Activated CD8-positive, alpha-beta T cell treated with anti-CD3 and anti-CD28 coated beads, Interleukin-2, amount 10 ng/mL, durations not matched to agents 7 days and 5 days (primary cell): ENCODE measurements around the gene DYNC1LI1. TPM values are rescaled to one million over a fixed set of nuclear protein-coding genes. Genes with fewer than 3 reads are reported as not detected.

Experiments
- ATAC-seq: fragments of 150-1000 bp; cut with Tn5 transposase; one replicate; pipeline ENCODE4 v1.10.0; 2021; ENCODE audit warnings: moderate library complexity
- CTCF ChIA-PET: fragments of 350-600 bp; sonication (Branson Sonifier 250); formaldehyde crosslinking; loops from one replicate; lab custom pipeline; 2021; ENCODE audit warnings: antibody characterized with exemption; lab: Charles Lee
- POLR2A ChIA-PET: fragments of 350-600 bp; sonication (Branson Sonifier 250); formaldehyde crosslinking; loops from one replicate; lab custom pipeline; 2021; ENCODE audit warnings: antibody characterized with exemption; lab: Charles Lee
- DNase-seq: peaks from one replicate; pipeline ENCODE4 v3.0.0-alpha.2; 2020
- H3K27ac Mint-ChIP-seq: one replicate; pipeline ENCODE4 v1.8.0; 2021; ENCODE audit warnings: mild to moderate bottlenecking, mixed read lengths
- H3K27me3 Mint-ChIP-seq: one replicate; pipeline ENCODE4 v1.8.0; 2021; ENCODE audit warnings: low read depth, mixed read lengths
- H3K36me3 Mint-ChIP-seq: one replicate; pipeline ENCODE4 v1.8.0; 2021; ENCODE audit warnings: low read depth, mixed read lengths
- H3K4me1 Mint-ChIP-seq: one replicate; pipeline ENCODE4 v1.8.0; 2021; ENCODE audit warnings: low read depth, mixed read lengths
- H3K4me3 Mint-ChIP-seq: one replicate; pipeline ENCODE4 v1.8.0; 2021; ENCODE audit warnings: mild to moderate bottlenecking, mixed read lengths
- H3K9me3 Mint-ChIP-seq: one replicate; pipeline ENCODE4 v1.8.0; 2022; ENCODE audit warnings: mixed read lengths; ENCODE audit not compliant: insufficient read depth
- total RNA-seq, 2 experiments: library from RNA; stranded (reverse); gene quantifications; one replicate each; pipeline ENCODE4 v1.2.3, GENCODE V29; 2021

The DYNC1LI1 gene
- total RNA-seq, 2 experiments from 2014 or later: 32.0 to 33.4 TPM

GRCh38 chr3:32500880-32501782 lies 69.5 kb downstream of the DYNC1LI1 start:
- Mint-ChIP-seq H3K27ac (peak overlapping the region; percentile 27), H3K9me3 (no peaks in the 10 kb centered on the region), H3K4me1 (peaks cover 38% of the 10 kb centered on the region), H3K27me3 (peaks cover 4% of the 10 kb centered on the region), H3K4me3 (peak overlapping the region; percentile 99), H3K36me3 (peaks cover 18% of the 10 kb centered on the region)
- ATAC-seq (no peak), DNase-seq (no peak)
- CTCF ChIA-PET: interaction anchor here (0.9 to 2.8 kb wide), 6 partner anchors 9 to 324 kb away, joined by 3 to 13 read pairs (median 5); no protein-coding TSS in a partner anchor
- POLR2A ChIA-PET: interaction anchor here (0.5 to 1.5 kb wide), 6 partner anchors 9 to 184 kb away, joined by 3 to 6 read pairs (median 4); partner anchors contain the start of gene CNOT10

- CTCF ChIA-PET: interaction anchor here (1.0 to 2.8 kb wide), 2 partner anchors 11 to 124 kb away, joined by 3 to 13 read pairs; no protein-coding TSS in a partner anchor
- Mint-ChIP-seq H3K9me3 (no peaks in the 10 kb centered on the region), H3K4me1 (peaks cover 38% of the 10 kb centered on the region), H3K27ac (no peak overlapping the region), H3K27me3 (peaks cover 3% of the 10 kb centered on the region), H3K36me3 (peaks cover 21% of the 10 kb centered on the region), H3K4me3 (peak overlapping the region; percentile 23)
- DNase-seq (no peak), ATAC-seq (no peak)
- POLR2A ChIA-PET: no interaction called here
Observed at GRCh38 chr3:32500231-32500630, 70.4 kb downstream of the DYNC1LI1 start.

GRCh38 chr3:32499585-32499984 lies 71.1 kb downstream of the DYNC1LI1 start:
- Mint-ChIP-seq H3K27me3 (no peaks in the 10 kb centered on the region), H3K27ac (peak overlapping the region; percentile 28), H3K4me3 (no peak overlapping the region), H3K4me1 (peaks cover 38% of the 10 kb centered on the region), H3K9me3 (no peaks in the 10 kb centered on the region), H3K36me3 (peaks cover 21% of the 10 kb centered on the region)
- no peak for DNase-seq
- CTCF ChIA-PET: interaction anchor here (1.0 to 2.8 kb wide), 2 partner anchors 11 to 124 kb away, joined by 3 to 13 read pairs; no protein-coding TSS in a partner anchor
- ATAC-seq: no peak
- POLR2A ChIA-PET: no interaction called here

- Mint-ChIP-seq H3K27ac (no peak overlapping the region), H3K9me3 (no peaks in the 10 kb centered on the region), H3K36me3 (peaks cover 21% of the 10 kb centered on the region), H3K27me3 (no peaks in the 10 kb centered on the region), H3K4me1 (peaks cover 38% of the 10 kb centered on the region), H3K4me3 (no peak overlapping the region)
- DNase-seq: no peak
- ChIA-PET CTCF (interaction anchor here (1.0 kb wide), 2 partner anchors 8 to 10 kb away, joined by 3 read pairs; no protein-coding TSS in a partner anchor), POLR2A (no interaction called here)
- ATAC-seq: no peak
Observed at GRCh38 chr3:32498992-32499391, 71.7 kb downstream of the DYNC1LI1 start.

GRCh38 chr3:32498252-32498651 lies 72.4 kb downstream of the DYNC1LI1 start:
- Mint-ChIP-seq H3K4me3 (no peak overlapping the region), H3K27ac (no peak overlapping the region), H3K36me3 (peaks cover 21% of the 10 kb centered on the region), H3K4me1 (peaks cover 37% of the 10 kb centered on the region), H3K27me3 (no peaks in the 10 kb centered on the region), H3K9me3 (no peaks in the 10 kb centered on the region)
- CTCF ChIA-PET: interaction anchor here (0.9 to 1.0 kb wide), 3 partner anchors 9 to 123 kb away, joined by 3 to 4 read pairs (median 3); no protein-coding TSS in a partner anchor
- DNase-seq (no peak), ATAC-seq (no peak)
- POLR2A ChIA-PET: interaction anchor here (0.8 kb wide), 1 partner anchor 174 kb away, joined by 4 read pairs; no protein-coding TSS in a partner anchor

- peaks cover 16% of the 10 kb centered on the region for H3K36me3 Mint-ChIP-seq
- H3K27me3 Mint-ChIP-seq: no peaks in the 10 kb centered on the region
- no peaks in the 10 kb centered on the region for H3K9me3 Mint-ChIP-seq
- H3K27ac Mint-ChIP-seq: no peak overlapping the region
- ChIA-PET CTCF (interaction anchor here (0.7 to 1.1 kb wide), 4 partner anchors 12 to 256 kb away, joined by 3 to 4 read pairs (median 3); no protein-coding TSS in a partner anchor), POLR2A (no interaction called here)
- peaks cover 18% of the 10 kb centered on the region for H3K4me1 Mint-ChIP-seq
- H3K4me3 Mint-ChIP-seq: no peak overlapping the region
- DNase-seq (no peak), ATAC-seq (no peak)
Observed at GRCh38 chr3:32495609-32496008, 75.0 kb downstream of the DYNC1LI1 start.

GRCh38 chr3:32495085-32495484 lies 75.6 kb downstream of the DYNC1LI1 start:
- Mint-ChIP-seq H3K27me3 (no peaks in the 10 kb centered on the region), H3K36me3 (peaks cover 13% of the 10 kb centered on the region), H3K9me3 (no peaks in the 10 kb centered on the region), H3K4me1 (peaks cover 13% of the 10 kb centered on the region), H3K27ac (no peak overlapping the region), H3K4me3 (no peak overlapping the region)
- ChIA-PET CTCF (interaction anchor here (0.7 to 1.1 kb wide), 3 partner anchors 12 to 255 kb away, joined by 3 to 4 read pairs (median 3); no protein-coding TSS in a partner anchor), POLR2A (interaction anchor here (0.6 kb wide), 1 partner anchor 40 kb away, joined by 4 read pairs; no protein-coding TSS in a partner anchor)
- DNase-seq: no peak
- ATAC-seq: no peak

GRCh38 chr3:32493437-32494414 lies 76.9 kb downstream of the DYNC1LI1 start:
- POLR2A ChIA-PET: no interaction called here
- DNase-seq: no peak

GRCh38 chr3:32492684-32493436 lies 77.8 kb downstream of the DYNC1LI1 start:
- no peak for ATAC-seq
- POLR2A ChIA-PET: no interaction called here
- DNase-seq: no peak

More at GRCh38 chr3:32493437-32494414, 76.9 kb downstream of the DYNC1LI1 start:
- Mint-ChIP-seq H3K9me3 (no peaks in the 10 kb centered on the region), H3K4me3 (no peak overlapping the region), H3K27ac (no peak overlapping the region), H3K36me3 (peaks cover 11% of the 10 kb centered on the region), H3K27me3 (no peaks in the 10 kb centered on the region), H3K4me1 (peaks cover 7% of the 10 kb centered on the region)
- no peak for ATAC-seq
- CTCF ChIA-PET: interaction anchor here (0.9 to 1.3 kb wide), 2 partner anchors 26 to 172 kb away, joined by 3 to 5 read pairs; no protein-coding TSS in a partner anchor

GRCh38 chr3:32488474-32489008 lies 82.1 kb downstream of the DYNC1LI1 start:
- H3K9me3 Mint-ChIP-seq: no peaks in the 10 kb centered on the region
- H3K4me1 Mint-ChIP-seq: peaks cover 6% of the 10 kb centered on the region
- no peak overlapping the region for H3K27ac Mint-ChIP-seq
- H3K36me3 Mint-ChIP-seq: peaks cover 36% of the 10 kb centered on the region
- ChIA-PET CTCF (interaction anchor here (1.3 to 1.6 kb wide), 2 partner anchors 8 to 11 kb away, joined by 3 to 4 read pairs; no protein-coding TSS in a partner anchor), POLR2A (no interaction called here)
- H3K27me3 Mint-ChIP-seq: no peaks in the 10 kb centered on the region
- DNase-seq: no peak
- H3K4me3 Mint-ChIP-seq: no peak overlapping the region
- ATAC-seq: no peak

More at GRCh38 chr3:32492684-32493436, 77.8 kb downstream of the DYNC1LI1 start:
- H3K27ac Mint-ChIP-seq: no peak overlapping the region
- H3K4me3 Mint-ChIP-seq: no peak overlapping the region
- CTCF ChIA-PET: interaction anchor here (0.8 to 1.3 kb wide), 6 partner anchors 8 to 252 kb away, joined by 3 to 5 read pairs (median 3); no protein-coding TSS in a partner anchor
- H3K36me3 Mint-ChIP-seq: peaks cover 15% of the 10 kb centered on the region
- H3K4me1 Mint-ChIP-seq: peaks cover 4% of the 10 kb centered on the region
- no peaks in the 10 kb centered on the region for H3K27me3 Mint-ChIP-seq
- H3K9me3 Mint-ChIP-seq: no peaks in the 10 kb centered on the region
